HepG2 (cell line): ENCODE measurements around the gene UQCRC1. TPM values are rescaled to one million over a fixed set of nuclear protein-coding genes. Genes with fewer than 3 reads are reported as not detected.
A peak's percentile ranks its signal among the peaks of the same experiment; 100 is the strongest.

Experiments used
- AHR ChIP-seq: IDR thresholded peaks from 2 replicates; pipeline ENCODE4 v1.6.1; 2018; ENCODE audit warnings: missing genetic modification reagents, missing compliant biosample characterization
- AKNA ChIP-seq: sonication (generic); formaldehyde crosslinking; IDR thresholded peaks from 2 replicates; pipeline ENCODE4 v1.4.0; 2020; ENCODE audit warnings: missing genetic modification reagents, borderline replicate concordance
- CC2D1A ChIP-seq: sonication (generic); formaldehyde crosslinking; IDR thresholded peaks from 2 replicates; pipeline ENCODE4 v1.8.1; 2023; ENCODE audit warnings: mild to moderate bottlenecking, missing genetic modification reagents
- HDAC1 ChIP-seq: sonication (generic); formaldehyde crosslinking; IDR thresholded peaks from 2 replicates; pipeline ENCODE4 v1.5.1; 2020; ENCODE audit warnings: mild to moderate bottlenecking, missing genetic modification reagents
- NFE2 ChIP-seq: sonication (generic); formaldehyde crosslinking; IDR thresholded peaks from 2 replicates; pipeline ENCODE4 v1.4.0; 2020; ENCODE audit warnings: missing genetic modification reagents
- RFXANK ChIP-seq: IDR thresholded peaks from 2 replicates; pipeline ENCODE4 v1.6.1; 2016
- TCF7 ChIP-seq: sonication (generic); IDR thresholded peaks from 2 replicates; pipeline ENCODE4 v1.6.1; 2016; ENCODE audit warnings: antibody characterized with exemption, low read depth
- ZBTB25 ChIP-seq: IDR thresholded peaks from 2 replicates; pipeline ENCODE4 v1.6.1; 2018; ENCODE audit warnings: missing genetic modification reagents
- ZHX2 ChIP-seq, 2 experiments: sonication (generic) in 1 of 2; formaldehyde crosslinking in 1 of 2; IDR thresholded peaks; 2 replicates each; pipeline versions ENCODE4 v1.6.1 to v1.9.0; 2014 to 2022; ENCODE audit warnings: antibody characterized with exemption in 1 of 2, borderline replicate concordance in 1 of 2, inconsistent platforms in 1 of 2, low read depth in 1 of 2, missing genetic modification reagents in 1 of 2
- ZNF335 ChIP-seq: sonication (generic); formaldehyde crosslinking; IDR thresholded peaks from 2 replicates; pipeline ENCODE4 v1.4.0; 2020; ENCODE audit warnings: missing genetic modification reagents
- ZNF564 ChIP-seq: sonication (generic); formaldehyde crosslinking; IDR thresholded peaks from 2 replicates; pipeline ENCODE4 v1.8.1; 2023; ENCODE audit warnings: mild to moderate bottlenecking, missing genetic modification reagents
- ZNF619 ChIP-seq: sonication (generic); formaldehyde crosslinking; IDR thresholded peaks from 2 replicates; pipeline ENCODE4 v1.4.0; 2020; ENCODE audit warnings: mild to moderate bottlenecking, missing genetic modification reagents
- ZNF670 ChIP-seq: sonication (generic); formaldehyde crosslinking; IDR thresholded peaks from 2 replicates; pipeline ENCODE4 v1.8.0; 2022; ENCODE audit warnings: mild to moderate bottlenecking, missing genetic modification reagents, borderline replicate concordance
- polyA plus RNA-seq, 8 experiments: library from polyadenylated mRNA; depleted of rRNA in 3 of 8; stranded (reverse) in 7 of 8; unstranded in 1 of 8; fragments of >200 nt; fragmentation: Illumina TruSeq in 4 of 8; extraction: Trizol in 4 of 8; gene quantifications; 2 replicates each; pipeline versions ENCODE4 v1.2.1 to v1.2.3, GENCODE V29; 2011 to 2016; ENCODE audit warnings: low read depth in 4 of 8, missing spikeins in 1 of 8, mixed read lengths in 1 of 8; ENCODE audit not compliant: insufficient read depth in 1 of 8
- total RNA-seq, 5 experiments: library from RNA; depleted of rRNA; stranded (reverse); fragments of >200 nt; fragmentation: Illumina TruSeq; extraction: Trizol; gene quantifications; 2 replicates each; pipeline ENCODE4 v1.2.3, GENCODE V29; 2016; ENCODE audit warnings: low read depth in 1 of 5

Gene UQCRC1
- total and polyA plus RNA-seq, 2 of the 13 experiments (the other 11 are each of a cell fraction or from before 2014, with no cell fraction given), result 316 to 680 TPM

GRCh38 chr3:48556796-48557626, 52.4 kb downstream of the UQCRC1 start, which contains the start of gene PFKFB4 (continued):
- TF ChIP-seq AHR (CRISPR knock-in tag), result no peak
- peak; percentile 79 for TF ChIP-seq ZBTB25 (CRISPR knock-in tag)
- TF ChIP-seq CC2D1A (CRISPR knock-in tag), result no peak
- TF ChIP-seq ZNF670 (CRISPR knock-in tag), result peak; percentile 73; the same call in 1 of the 2 replicates
- no peak for TF ChIP-seq AKNA (CRISPR knock-in tag)
- no peak for TF ChIP-seq ZNF619
- TF ChIP-seq NFE2 (CRISPR knock-in tag), result no peak
- TF ChIP-seq ZNF335 (CRISPR knock-in tag), result peak; percentile 87
- TF ChIP-seq ZHX2 (IDR thresholded peaks at IDR 0.05; ENCODE audit: low read depth), result no peak
- TF ChIP-seq ZHX2 (CRISPR knock-in tag; IDR thresholded peaks at IDR 0.05; ENCODE audit: borderline replicate concordance), result no peak
- no peak for TF ChIP-seq RFXANK (CRISPR knock-in tag)
- no peak for TF ChIP-seq TCF7
- peak; percentile 82 for TF ChIP-seq HDAC1 (CRISPR knock-in tag)
- peak; percentile 64; the same call in 1 of the 2 replicates for TF ChIP-seq ZNF564
